ENCODE data around the gene ATP8B2.

DNA sequence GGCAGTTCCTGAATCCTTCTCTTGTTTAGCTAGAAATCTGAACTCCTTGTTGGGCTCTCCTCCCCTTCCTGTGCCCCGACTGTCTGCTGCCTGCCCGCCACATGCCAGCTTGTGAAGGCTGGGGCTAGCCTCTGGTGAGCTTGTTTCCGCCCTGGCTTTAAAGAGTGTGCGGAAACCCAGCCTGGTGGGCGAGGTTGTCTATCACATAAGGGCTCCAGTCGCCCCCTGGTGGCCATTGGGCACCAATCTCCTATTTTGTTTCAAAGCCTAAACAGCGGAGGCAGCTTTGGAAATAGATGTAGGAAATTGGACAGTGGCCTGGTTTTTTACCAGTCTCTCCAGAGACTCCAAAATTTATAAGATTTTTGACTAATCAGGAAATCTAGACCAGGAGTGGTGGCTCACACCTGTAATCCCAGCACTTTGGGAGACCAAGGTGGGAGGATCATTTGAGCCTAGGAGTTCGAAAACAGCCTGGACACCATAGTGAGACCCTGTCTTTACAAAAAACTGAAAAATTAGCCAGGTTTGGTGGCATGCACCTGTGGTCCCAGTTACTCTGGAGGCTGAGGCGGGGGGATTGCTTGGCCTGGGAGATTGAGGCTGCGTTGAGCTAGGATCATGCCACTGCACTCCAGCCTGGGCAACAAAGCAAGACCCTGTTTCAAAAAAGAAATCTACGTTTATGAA is 9.8 kb downstream of the ATP8B2 start:
- no peak for TF ChIP-seq EZH2 (IDR thresholded peaks at IDR 0.05; ENCODE audit: low read length, unreplicated experiment)
- TF ChIP-seq, protein P1, sequence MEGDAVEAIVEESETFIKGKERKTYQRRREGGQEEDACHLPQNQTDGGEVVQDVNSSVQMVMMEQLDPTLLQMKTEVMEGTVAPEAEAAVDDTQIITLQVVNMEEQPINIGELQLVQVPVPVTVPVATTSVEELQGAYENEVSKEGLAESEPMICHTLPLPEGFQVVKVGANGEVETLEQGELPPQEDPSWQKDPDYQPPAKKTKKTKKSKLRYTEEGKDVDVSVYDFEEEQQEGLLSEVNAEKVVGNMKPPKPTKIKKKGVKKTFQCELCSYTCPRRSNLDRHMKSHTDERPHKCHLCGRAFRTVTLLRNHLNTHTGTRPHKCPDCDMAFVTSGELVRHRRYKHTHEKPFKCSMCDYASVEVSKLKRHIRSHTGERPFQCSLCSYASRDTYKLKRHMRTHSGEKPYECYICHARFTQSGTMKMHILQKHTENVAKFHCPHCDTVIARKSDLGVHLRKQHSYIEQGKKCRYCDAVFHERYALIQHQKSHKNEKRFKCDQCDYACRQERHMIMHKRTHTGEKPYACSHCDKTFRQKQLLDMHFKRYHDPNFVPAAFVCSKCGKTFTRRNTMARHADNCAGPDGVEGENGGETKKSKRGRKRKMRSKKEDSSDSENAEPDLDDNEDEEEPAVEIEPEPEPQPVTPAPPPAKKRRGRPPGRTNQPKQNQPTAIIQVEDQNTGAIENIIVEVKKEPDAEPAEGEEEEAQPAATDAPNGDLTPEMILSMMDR (conservative IDR thresholded peaks at IDR 0.05; ENCODE audit: low read depth, low read length): peak; percentile 97
- no peak for TF ChIP-seq EZH2phosphoT487 (IDR thresholded peaks at IDR 0.05; ENCODE audit: borderline replicate concordance, low read length)
